ENCODE measurements around the gene CDC42. TPM values are rescaled to one million over a fixed set of nuclear protein-coding genes. Genes with fewer than 3 reads are reported as not detected.

The CDC42 gene
- total RNA-seq, 1 experiment from 2014 or later, result 133 TPM

DNA sequence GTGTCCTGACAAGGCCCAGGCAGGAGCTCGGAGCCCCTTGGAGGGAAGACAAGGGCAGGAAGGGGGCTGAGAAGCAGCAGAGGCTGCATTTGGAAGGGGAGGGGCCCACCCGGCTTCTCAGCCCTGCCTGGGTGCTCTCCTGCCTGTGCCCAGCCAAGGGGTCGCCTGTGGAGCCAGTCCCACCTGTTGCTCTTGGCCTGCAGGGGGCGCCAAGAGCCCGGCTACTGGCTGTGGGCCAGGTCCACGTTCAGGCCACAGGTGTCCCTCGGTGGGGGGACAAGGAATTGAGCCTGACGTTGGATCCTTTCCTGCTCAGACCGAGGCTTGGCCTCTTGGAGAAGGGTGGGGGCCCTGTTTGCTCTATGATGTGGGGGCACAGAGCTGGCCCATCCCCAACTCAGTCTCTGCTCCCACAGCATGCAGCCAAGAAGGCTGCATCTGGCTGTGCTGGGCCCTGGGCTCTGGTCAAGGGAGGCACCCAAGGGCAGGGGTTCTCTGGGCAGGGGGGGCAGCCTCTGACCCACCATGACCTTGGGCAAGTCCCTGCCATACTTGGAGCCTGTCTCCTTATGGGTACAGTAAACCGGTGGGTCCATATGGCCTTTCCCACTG lies 79.5 kb downstream of the CDC42 start:
- peak; percentile 95 for TF ChIP-seq CTCF (IDR thresholded peaks at IDR 0.05; ENCODE audit: unreplicated experiment)
- no peaks in the 10 kb centered on the region for H3K9me3 Mint-ChIP-seq (ENCODE audit: unreplicated experiment)
- ChIA-PET POLR2A (no interaction called here), CTCF (interaction anchor here (0.5 to 4.5 kb wide), 14 partner anchors 10 to 1424 kb away, joined by 3 to 30 read pairs (median 3); no protein-coding TSS in a partner anchor)
- intact Hi-C loops (cut with micrococcal nuclease), result loop anchor here (1.0 to 10.0 kb wide), 3 partner anchors 143 to 513 kb away; partner anchors contain the start of gene C1QC
- DNase-seq (ENCODE audit: unreplicated experiment), result peak; percentile 61
- H3K4me1 Mint-ChIP-seq (ENCODE audit: insufficient read depth, unreplicated experiment), result peaks cover 3% of the 10 kb centered on the region
- H3K4me3 Mint-ChIP-seq (ENCODE audit: unreplicated experiment), result no peak overlapping the region
- H3K36me3 Mint-ChIP-seq (ENCODE audit: insufficient read depth, unreplicated experiment), result no peaks in the 10 kb centered on the region
- H3K27ac Mint-ChIP-seq (ENCODE audit: low read depth, unreplicated experiment), result no peak overlapping the region
- no TSS peak for BruUV-seq (replicated peaks)
- H3K27me3 Mint-ChIP-seq (ENCODE audit: insufficient read depth, unreplicated experiment), result no peaks in the 10 kb centered on the region

GRCh38 chr1:22132517-22133235 lies 80.2 kb downstream of the CDC42 start:
- Mint-ChIP-seq H3K27ac (ENCODE audit: low read depth, unreplicated experiment) (no peak overlapping the region), H3K4me3 (ENCODE audit: unreplicated experiment) (no peak overlapping the region), H3K4me1 (ENCODE audit: insufficient read depth, unreplicated experiment) (peaks cover 10% of the 10 kb centered on the region), H3K9me3 (ENCODE audit: unreplicated experiment) (no peaks in the 10 kb centered on the region), H3K27me3 (ENCODE audit: insufficient read depth, unreplicated experiment) (no peaks in the 10 kb centered on the region), H3K36me3 (ENCODE audit: insufficient read depth, unreplicated experiment) (no peaks in the 10 kb centered on the region)
- no peak for TF ChIP-seq CTCF (IDR thresholded peaks at IDR 0.05; ENCODE audit: unreplicated experiment)
- CTCF ChIA-PET, result interaction anchor here (0.5 to 4.5 kb wide), 13 partner anchors 9 to 284 kb away, joined by 3 to 30 read pairs (median 3); no protein-coding TSS in a partner anchor
- intact Hi-C loops (cut with micrococcal nuclease), result loop anchor here (1.0 to 10.0 kb wide), 3 partner anchors 143 to 512 kb away; partner anchors contain the start of gene C1QC
- no TSS peak for BruUV-seq (replicated peaks)
- POLR2A ChIA-PET, result no interaction called here
- peak; percentile 82 for DNase-seq (ENCODE audit: unreplicated experiment)

GRCh38 chr1:22133247-22133930 lies 80.9 kb downstream of the CDC42 start:
- intact Hi-C loops (cut with micrococcal nuclease), result loop anchor here (10.0 kb wide), 1 partner anchor 511 kb away; the partner anchor contains the start of gene C1QC
- TF ChIP-seq CTCF (IDR thresholded peaks at IDR 0.05; ENCODE audit: unreplicated experiment), result no peak
- H3K9me3 Mint-ChIP-seq (ENCODE audit: unreplicated experiment), result no peaks in the 10 kb centered on the region
- no peaks in the 10 kb centered on the region for H3K27me3 Mint-ChIP-seq (ENCODE audit: insufficient read depth, unreplicated experiment)
- ChIA-PET POLR2A (no interaction called here), CTCF (interaction anchor here (1.2 to 4.5 kb wide), 3 partner anchors 10 to 283 kb away, joined by 3 to 30 read pairs (median 6); no protein-coding TSS in a partner anchor)
- H3K27ac Mint-ChIP-seq (ENCODE audit: low read depth, unreplicated experiment), result no peak overlapping the region
- no peak overlapping the region for H3K4me3 Mint-ChIP-seq (ENCODE audit: unreplicated experiment)
- H3K36me3 Mint-ChIP-seq (ENCODE audit: insufficient read depth, unreplicated experiment), result no peaks in the 10 kb centered on the region
- BruUV-seq (replicated peaks), result no TSS peak
- peaks cover 17% of the 10 kb centered on the region for H3K4me1 Mint-ChIP-seq (ENCODE audit: insufficient read depth, unreplicated experiment)
- DNase-seq (ENCODE audit: unreplicated experiment), result no peak

GRCh38 chr1:22133931-22134324 lies 81.4 kb downstream of the CDC42 start:
- H3K36me3 Mint-ChIP-seq (ENCODE audit: insufficient read depth, unreplicated experiment), result no peaks in the 10 kb centered on the region
- no peak for DNase-seq (ENCODE audit: unreplicated experiment)
- POLR2A ChIA-PET, result no interaction called here
- CTCF ChIA-PET, result interaction anchor here (1.2 to 4.5 kb wide), 2 partner anchors 10 to 282 kb away, joined by 3 to 30 read pairs; no protein-coding TSS in a partner anchor
- H3K4me1 Mint-ChIP-seq (ENCODE audit: insufficient read depth, unreplicated experiment), result peaks cover 21% of the 10 kb centered on the region
- BruUV-seq (replicated peaks), result no TSS peak
- no peak for TF ChIP-seq CTCF (IDR thresholded peaks at IDR 0.05; ENCODE audit: unreplicated experiment)
- H3K27me3 Mint-ChIP-seq (ENCODE audit: insufficient read depth, unreplicated experiment), result no peaks in the 10 kb centered on the region
- H3K9me3 Mint-ChIP-seq (ENCODE audit: unreplicated experiment), result no peaks in the 10 kb centered on the region
- H3K4me3 Mint-ChIP-seq (ENCODE audit: unreplicated experiment), result no peak overlapping the region
- H3K27ac Mint-ChIP-seq (ENCODE audit: low read depth, unreplicated experiment), result no peak overlapping the region
- intact Hi-C loops (cut with micrococcal nuclease), result loop anchor here (10.0 kb wide), 1 partner anchor 511 kb away; the partner anchor contains the start of gene C1QC
